Measurements from ENCODE around the gene MMP25. TPM values are rescaled to one million over a fixed set of nuclear protein-coding genes. Genes with fewer than 3 reads are reported as not detected.

Gene MMP25, protein sequence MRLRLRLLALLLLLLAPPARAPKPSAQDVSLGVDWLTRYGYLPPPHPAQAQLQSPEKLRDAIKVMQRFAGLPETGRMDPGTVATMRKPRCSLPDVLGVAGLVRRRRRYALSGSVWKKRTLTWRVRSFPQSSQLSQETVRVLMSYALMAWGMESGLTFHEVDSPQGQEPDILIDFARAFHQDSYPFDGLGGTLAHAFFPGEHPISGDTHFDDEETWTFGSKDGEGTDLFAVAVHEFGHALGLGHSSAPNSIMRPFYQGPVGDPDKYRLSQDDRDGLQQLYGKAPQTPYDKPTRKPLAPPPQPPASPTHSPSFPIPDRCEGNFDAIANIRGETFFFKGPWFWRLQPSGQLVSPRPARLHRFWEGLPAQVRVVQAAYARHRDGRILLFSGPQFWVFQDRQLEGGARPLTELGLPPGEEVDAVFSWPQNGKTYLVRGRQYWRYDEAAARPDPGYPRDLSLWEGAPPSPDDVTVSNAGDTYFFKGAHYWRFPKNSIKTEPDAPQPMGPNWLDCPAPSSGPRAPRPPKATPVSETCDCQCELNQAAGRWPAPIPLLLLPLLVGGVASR
- total RNA-seq, result 1 to 10 TPM in 1 of 2 donors, not detected in 1; 4.2 TPM

DNA sequence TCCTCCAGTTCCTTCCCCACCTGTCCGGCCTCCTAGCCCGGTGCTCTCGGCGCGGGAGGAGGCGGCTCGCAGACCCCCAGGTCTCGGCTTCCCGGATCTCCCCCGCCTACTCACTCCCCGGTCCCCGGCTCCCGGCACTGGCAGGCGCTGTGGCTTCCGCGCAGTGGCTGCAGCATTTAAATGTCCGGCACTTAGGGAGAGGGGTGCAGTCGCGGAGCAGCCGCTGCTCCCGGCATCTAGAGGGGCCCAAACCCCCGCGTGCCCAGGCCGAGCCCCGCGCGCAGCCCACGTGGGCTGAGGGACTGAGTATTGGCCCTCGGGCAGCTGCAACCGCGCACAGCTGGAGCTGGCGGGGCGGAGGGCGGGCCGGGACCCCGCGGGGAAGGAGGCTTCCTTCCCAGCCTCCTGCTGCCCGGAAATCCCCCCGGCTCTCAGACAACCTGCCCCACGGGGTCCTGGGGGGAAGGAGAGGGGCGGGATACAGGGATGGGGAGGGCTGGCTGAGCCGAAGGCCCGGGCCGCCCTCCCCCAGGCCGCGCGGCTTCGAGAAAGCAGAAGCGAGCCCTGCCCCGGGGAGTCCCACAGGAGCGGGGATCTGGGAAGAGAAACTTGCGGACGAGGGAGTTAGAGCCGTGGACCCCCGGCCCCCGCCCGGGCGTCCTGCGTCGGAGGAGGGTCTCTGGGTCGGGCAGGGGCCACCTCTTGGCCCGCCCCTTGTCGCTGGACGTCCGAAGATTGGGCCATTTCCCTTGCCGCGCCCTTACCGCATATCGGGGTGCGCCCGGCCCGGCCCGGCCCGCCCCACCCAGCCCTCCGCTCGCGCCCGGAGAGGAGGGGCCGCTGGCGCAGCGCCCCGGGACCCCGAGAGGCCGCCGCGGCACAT, at the start of gene MMP25:
Gene MMP25, plus strand, starts transcription at position 804 of the 883 bp plus-strand sequence. CDS start 357 bp downstream, outside the sequence.
- Histone ChIP-seq H3K27me3 (replicated peaks; ENCODE audit: insufficient read depth) (peaks cover 23% of the 10 kb centered on the region), H3K4me3 (peak within 1 kb of the TSS; percentile 76)
- ATAC-seq (ENCODE audit: insufficient number of reproducible peaks, low FRiP score, low read depth), result no peak

GRCh38 chr16:2999929-3000328, 46.4 kb upstream of the MMP25 start:
- no peak overlapping the region for H3K27ac ChIP-seq
- H3K4me3 ChIP-seq, result no peak overlapping the region
- H3K27me3 ChIP-seq (replicated peaks; ENCODE audit: insufficient read depth), result no peaks in the 10 kb centered on the region
- H3K36me3 ChIP-seq, result no peaks in the 10 kb centered on the region
- no peak for DNase-seq (ENCODE audit: low spot score)
- no peaks in the 10 kb centered on the region for H3K9me3 ChIP-seq
- peaks cover 0 to 2% of the 10 kb centered on the region in 2 donors for H3K4me1 ChIP-seq (ENCODE audit: control insufficient read depth in 1 of 2, low read depth in 2 of 2)
- no peak for ATAC-seq (ENCODE audit: insufficient number of reproducible peaks, low FRiP score, low read depth)
- no peak for TF ChIP-seq CTCF (IDR thresholded peaks at IDR 0.05)

More for the DNA sequence above, at the start of gene MMP25:
- H3K9me3 ChIP-seq, result no peaks in the 10 kb centered on the region
- no peaks in the 10 kb centered on the region for H3K36me3 ChIP-seq
- TF ChIP-seq CTCF (IDR thresholded peaks at IDR 0.05), result no peak
- no peak within 1 kb of the TSS for H3K27ac ChIP-seq
- peaks cover 15 to 17% of the 10 kb centered on the region in 2 donors for H3K4me1 ChIP-seq (ENCODE audit: control insufficient read depth in 1 of 2, low read depth in 2 of 2)
- DNase-seq (ENCODE audit: low spot score), result no peak

GRCh38 chr16:3000540-3000939, 45.8 kb upstream of the MMP25 start:
- no peak for TF ChIP-seq CTCF (IDR thresholded peaks at IDR 0.05)
- Histone ChIP-seq H3K27ac (no peak overlapping the region), H3K36me3 (no peaks in the 10 kb centered on the region), H3K4me3 (no peak overlapping the region), H3K9me3 (no peaks in the 10 kb centered on the region), H3K27me3 (replicated peaks; ENCODE audit: insufficient read depth) (no peaks in the 10 kb centered on the region), H3K4me1 (ENCODE audit: control insufficient read depth in 1 of 2, low read depth in 2 of 2) (peaks cover 0 to 2% of the 10 kb centered on the region in 2 donors)
- no peak for ATAC-seq (ENCODE audit: insufficient number of reproducible peaks, low FRiP score, low read depth)
- no peak for DNase-seq (ENCODE audit: low spot score)

DNA sequence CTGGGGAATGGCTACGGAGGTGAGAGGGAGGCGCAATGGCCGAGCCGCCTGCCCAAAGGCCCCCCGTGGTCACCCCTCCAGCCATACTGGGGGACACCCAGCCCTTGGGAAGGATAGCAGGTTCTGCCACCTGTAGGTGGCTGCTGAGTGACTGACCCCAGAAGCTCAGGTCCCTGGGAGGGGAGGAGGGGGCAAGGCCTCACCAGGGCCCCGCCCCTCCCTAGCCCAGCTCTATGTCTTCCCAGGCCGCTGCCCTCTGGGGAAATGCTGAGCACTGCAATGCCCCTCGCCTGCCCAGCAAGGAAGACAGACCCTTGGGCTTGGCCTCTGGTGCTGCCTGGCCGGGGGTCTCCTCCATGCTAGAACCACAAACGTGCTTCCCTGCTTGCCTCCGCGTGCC, 45.0 kb upstream of the MMP25 start:
- no peaks in the 10 kb centered on the region for H3K9me3 ChIP-seq
- ATAC-seq (ENCODE audit: insufficient number of reproducible peaks, low FRiP score, low read depth), result no peak
- H3K4me1 ChIP-seq (ENCODE audit: control insufficient read depth in 1 of 2, low read depth in 2 of 2), result peaks cover 0 to 2% of the 10 kb centered on the region in 2 donors

More for the DNA sequence above, 45.0 kb upstream of the MMP25 start:
- no peaks in the 10 kb centered on the region for H3K27me3 ChIP-seq (replicated peaks; ENCODE audit: insufficient read depth)
- H3K36me3 ChIP-seq, result no peaks in the 10 kb centered on the region
- TF ChIP-seq CTCF (IDR thresholded peaks at IDR 0.05), result no peak
- DNase-seq (ENCODE audit: low spot score), result no peak
- H3K4me3 ChIP-seq, result no peak overlapping the region
- H3K27ac ChIP-seq, result no peak overlapping the region

Data from thoracic aorta (tissue), 2 donors.